NCI-H1092 (cell line): ENCODE data around the gene TNFRSF21.
"Not testable (repeated sequence)": the region's sequence is repeated elsewhere in the genome, so short reads cannot be mapped to it uniquely, and the experiment has no call there.

Source experiments
- DNase-seq: peaks from one replicate; lab custom pipeline; 2025; lab: John Stamatoyannopoulos, UW

TNFRSF21 gene

DNA sequence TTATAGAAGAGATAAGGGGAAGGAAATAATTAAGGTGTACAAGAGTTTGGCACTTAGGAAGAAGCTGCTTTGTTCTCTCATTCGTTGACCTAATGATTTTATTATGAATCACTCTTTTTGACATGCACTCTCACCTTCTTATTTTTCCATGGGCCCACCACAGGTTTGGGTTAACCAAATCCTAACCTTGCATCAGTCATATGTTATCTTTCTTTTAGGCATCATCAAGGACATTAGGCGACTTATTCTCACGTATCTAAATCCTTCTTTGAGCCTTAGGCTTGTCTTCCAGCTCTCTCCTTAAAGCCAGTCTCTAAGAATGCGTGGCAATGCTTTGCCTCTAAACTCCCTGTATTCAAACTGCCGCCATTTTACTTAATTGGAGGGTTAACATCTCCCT is 58.3 kb downstream of the TNFRSF21 start:
- DNase-seq: no peak

DNA sequence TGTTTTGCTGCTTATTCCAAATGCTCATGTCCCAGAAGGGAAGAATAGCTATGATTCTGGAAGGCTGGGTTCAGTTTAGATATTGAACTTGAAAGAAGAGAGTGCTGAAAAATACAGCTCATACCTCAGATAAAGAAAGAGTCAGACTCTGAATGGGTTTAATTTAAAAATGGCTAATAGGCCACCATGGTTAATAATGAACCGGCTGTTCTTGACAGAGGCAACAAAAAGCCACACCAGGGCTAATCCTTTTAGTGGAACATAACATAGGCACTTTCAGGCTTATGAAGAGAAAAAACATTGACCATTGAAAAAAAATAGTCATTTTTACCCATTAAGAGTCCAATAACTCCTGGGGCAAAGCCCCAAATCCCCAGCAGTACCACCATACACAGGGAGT is 59.4 kb downstream of the TNFRSF21 start:
- DNase-seq: no peak

DNA sequence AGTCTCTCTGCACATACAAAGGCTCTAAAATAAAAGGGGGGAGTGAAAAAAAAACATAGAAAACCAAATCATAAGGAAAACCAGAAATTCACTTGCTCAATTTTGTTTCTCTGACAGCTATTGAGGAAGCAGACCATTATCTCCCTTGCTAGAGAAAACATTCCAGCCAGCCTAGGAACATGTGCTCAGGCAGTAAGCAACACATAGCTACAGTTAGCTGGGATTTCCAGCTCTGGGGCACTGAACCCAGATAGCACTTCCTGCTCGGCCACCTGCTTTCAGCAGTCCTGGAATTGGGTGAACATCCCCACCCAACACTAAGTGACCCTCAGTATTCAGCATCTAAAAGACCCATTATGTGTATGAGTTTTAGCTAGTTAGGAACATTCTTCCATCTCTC is 61.3 kb downstream of the TNFRSF21 start:
- DNase-seq: no peak

DNA sequence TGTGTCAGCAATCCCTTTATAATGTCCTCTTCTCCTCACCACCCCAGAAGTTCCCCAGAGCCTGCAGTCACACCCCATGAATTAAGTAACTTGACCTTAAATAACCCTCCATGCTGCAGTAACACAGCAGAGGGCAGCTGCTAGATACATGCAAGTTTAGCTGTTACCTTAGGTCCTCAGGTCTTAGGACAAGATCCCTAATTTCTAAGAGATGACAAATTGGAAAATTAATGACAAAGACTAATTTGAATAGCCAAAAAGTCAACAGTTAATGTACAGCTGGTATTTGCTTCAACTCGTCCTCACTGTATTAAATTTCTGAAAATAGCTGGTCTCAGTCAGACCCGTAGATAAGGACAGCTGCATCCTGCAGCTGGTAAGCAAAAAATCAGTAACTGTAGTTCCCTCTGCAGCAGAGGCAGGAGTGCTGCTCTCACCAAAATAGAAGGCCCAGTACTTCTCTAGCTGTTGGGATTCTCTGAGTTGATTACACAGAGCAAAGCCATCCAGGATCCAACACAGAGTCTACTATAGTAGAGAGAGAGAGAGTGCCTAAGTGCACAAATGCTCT is 62.4 kb downstream of the TNFRSF21 start:
- DNase-seq: no peak

DNA sequence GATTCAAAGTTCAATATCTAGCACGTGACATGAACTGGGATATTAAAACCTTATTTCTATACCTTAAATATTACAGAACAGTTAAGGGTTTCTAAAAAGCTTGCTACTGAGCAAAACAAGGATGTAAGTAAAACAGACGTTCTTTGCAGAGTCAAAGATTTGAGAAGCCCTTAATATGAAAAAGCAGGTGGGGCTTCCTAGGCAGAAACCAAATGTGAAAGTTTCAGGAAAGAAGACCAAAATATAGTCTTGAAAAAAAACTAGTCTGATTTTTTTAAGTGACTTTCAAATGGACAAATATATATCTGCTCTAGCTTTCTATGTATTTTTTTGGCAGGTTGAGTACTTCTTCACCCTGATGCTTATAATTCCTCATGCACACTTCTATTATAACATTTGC is 63.2 kb downstream of the TNFRSF21 start:
- no peak for DNase-seq

GRCh38 chr6:47245745-47246371 is 63.8 kb downstream of the TNFRSF21 start:
- DNase-seq: no peak

DNA sequence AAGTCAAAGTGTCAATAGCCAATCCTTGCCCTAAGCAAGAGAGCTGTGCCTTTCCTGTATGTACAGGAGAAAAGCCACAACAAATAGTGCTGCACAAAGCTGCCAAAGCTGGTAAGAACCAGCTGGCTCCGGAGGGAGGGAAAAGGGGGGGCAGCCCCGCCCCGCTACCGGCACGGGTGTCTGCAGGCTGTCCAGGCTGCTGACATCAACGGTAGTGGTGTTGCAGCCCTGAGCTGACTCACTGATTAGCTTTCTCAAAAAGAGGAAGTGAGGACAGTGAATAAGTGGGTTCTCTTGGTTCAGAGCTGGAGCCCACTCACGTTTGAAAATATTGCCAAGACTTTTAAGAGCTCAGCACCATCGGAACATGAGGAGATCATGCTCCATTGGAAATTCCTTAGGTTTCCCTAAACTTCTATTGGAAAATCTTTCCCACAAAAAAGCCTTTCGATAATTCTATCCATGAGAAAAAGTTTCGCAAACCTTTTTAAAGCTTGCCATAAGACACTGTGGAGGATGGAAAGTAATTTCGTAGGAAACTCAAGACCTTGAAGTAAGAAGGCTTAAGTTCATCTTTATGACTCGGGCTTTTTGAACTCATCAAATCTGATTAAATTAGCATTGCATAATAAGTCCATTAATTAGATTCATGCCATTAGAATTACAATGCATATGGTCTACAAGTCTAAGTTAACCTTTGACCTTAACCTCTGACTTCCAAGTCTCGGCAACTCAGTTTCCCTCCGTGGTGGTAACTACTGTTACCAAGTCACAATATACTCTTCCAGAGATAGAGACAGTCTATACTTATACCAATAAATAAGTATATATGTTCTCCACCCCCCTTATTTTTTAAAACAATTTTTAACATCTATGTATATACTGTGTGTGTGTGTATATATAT is 67.0 kb downstream of the TNFRSF21 start:
- peak; percentile 10 for DNase-seq

DNA sequence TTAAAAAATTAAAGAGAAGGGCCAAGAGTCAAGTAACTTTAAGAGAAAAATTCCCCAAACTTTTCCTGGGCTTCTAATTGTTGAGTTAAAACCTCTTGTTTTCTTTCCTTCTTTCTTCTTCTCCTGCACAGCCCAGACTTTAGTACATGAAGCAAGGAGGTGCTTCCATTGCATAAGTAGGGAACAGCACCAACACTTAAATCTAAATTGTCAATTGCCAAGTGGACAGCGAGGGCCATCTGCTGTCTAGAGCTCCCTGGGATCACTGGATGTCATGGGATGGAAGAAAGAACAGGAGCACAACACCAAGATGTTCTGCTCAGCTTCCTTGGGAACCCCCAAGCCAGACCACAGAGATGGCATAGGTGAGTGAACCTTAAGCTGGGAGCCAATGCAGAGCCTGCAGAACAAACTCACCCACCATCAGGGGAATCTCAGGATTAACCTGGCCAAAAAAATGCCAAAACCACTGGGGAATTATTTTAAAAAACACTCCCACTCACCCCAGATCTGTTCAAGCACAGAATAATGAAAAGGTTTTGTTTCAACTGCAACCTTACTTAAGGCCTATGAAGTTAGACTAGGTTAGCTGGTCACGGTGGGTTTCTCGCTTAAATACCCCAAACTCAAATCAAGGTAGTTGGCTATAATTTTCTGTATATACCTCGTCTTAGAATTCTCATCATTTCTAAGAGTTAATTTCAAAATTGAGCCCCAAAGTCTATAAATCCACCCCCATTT is 67.8 kb downstream of the TNFRSF21 start:
- DNase-seq: no peak

DNA sequence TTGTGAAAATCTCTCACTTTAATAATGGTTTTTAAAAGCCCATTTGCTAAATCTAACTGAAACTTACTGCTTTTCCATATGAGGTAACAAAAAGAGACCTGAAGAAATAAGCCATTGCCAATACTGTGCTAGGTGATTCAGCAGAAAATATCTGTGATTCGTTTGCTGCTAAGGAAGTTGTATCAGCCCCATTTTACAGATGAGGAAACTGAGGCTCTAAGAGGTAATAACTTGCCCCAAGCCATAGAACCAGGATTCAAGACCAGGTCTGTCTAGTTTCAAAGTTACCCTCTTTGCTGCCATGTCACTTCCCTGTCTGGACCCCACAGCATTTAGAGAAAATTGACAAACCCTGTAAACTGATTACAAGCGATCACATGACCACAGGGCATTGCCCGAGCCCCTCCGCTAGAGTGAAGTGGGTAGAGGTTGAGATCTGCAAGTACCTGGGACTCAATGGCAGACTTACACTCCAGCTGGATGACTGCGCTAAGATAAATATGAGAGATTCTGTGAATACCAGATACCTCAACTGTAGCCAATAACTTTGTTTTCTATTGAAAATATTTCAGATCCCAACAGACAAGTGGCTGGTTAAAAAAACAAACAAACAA is 69.3 kb downstream of the TNFRSF21 start:
- DNase-seq: no peak

DNA sequence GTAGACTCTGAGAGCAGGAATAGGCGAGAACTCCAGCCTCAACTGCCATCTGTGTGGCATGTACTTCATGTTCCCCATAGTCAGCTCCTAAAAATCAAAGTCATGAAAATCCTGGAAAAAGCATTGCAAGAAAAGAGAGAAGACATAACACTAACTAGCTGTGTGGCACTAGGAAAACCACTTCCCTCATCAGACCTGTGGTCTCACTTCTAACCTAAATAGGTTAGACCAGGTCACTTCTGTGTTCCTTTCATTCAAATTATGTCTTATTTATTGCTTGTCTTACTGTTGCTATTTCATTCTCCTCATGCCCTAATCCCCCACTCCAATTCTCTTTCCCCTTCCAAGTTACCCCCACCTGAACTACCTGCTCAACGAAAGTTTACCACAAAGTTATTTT is 70.2 kb downstream of the TNFRSF21 start:
- no peak for DNase-seq

DNA sequence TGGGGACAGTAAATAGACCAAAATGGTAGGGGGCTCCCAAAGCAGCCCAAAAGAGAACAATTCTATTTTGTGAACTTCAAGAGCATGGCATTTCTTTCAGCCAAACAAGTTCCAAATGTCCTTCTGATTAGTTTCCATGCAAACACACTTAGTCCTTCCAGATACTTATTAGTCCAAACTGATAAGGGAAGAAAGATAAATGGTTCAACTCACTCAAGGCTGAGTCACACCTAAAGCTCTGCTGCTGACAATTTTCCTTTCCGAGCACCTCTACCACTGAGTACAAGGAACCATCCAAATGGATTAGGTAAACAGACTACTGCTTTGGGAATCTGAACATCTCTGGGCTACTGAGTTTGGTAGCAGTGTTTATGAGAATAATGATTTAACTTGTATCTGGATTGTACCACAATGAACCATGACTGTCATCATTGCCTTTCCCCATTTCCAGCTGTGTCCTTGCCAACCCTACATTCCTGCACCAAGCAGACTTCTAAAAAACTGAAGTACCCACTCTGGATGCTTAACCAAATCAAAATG is 71.2 kb downstream of the TNFRSF21 start:
- no peak for DNase-seq

DNA sequence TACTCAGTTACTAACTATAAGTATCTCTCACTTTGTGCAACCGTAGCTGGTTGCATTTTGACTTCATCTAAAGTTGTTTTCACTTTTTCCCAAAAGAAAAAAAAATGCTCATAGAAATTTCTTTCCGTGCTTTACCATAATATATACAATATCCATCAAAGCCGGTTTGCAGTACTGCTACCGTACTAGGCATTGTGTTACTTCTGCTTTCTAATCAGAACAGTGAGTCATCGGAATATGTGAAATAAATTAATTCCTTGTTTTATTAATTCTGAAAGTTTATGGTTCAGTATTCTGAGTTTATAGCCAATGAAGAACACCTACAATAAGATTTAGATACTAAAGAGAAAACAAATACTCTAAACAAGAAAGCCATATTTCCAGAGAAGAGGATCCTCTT is 72.5 kb downstream of the TNFRSF21 start:
- DNase-seq: no peak

DNA sequence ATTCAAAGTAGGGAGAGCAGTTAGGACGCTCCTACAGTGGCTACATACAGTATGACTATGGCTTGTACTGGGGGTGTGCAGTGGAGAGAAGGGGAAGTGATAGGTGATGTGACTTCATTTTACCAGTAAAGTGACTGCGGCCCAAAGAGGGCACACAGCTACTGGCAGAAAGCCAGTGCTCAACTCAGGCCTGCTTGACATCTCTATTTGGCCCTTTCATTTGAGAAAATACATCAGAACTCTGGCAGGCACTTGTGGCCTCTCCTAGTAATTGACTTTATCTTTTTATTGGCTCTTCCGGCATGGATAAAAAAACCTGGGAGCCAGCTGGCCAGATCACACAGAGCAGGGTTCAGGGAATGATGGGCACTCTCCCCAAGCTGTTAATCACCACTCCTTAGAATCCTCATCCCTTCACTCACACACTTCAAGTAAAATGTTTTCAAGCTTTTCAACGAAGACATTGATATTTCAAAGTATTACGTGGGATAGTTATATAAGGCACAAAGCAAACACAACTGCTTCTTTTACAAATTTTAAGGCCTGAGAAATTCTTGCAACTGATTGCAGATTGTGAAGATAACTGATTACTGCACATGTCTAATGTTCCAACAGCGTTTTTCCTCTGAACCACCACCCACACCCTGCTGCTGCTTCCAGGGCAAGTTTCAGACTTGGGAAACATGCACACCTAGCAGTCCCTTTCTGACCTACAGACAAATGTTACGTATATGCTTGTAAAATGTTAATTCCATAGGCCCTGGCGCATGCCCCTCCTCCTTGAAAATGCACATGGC is 73.5 kb downstream of the TNFRSF21 start:
- peak; percentile 78 for DNase-seq

DNA sequence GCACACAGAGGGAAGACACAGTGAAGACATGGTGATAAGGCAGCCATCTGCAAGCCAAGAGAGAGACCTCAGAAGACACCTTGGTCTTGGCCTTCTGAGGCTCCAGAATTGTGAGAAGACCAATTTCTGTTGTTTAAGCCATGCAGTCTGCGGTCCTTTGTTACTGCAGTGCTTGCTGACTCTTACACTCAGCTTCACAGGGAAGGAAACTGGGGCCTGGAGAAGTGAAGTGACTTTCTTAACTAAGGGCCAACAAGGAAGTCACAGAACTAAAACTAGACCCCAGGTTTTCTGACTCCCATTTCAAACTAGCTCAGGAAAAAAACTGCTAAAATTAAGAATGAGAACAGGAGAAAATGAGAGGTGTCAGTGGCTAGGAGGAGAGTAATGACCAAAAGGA is 74.3 kb downstream of the TNFRSF21 start:
- DNase-seq: no peak

DNA sequence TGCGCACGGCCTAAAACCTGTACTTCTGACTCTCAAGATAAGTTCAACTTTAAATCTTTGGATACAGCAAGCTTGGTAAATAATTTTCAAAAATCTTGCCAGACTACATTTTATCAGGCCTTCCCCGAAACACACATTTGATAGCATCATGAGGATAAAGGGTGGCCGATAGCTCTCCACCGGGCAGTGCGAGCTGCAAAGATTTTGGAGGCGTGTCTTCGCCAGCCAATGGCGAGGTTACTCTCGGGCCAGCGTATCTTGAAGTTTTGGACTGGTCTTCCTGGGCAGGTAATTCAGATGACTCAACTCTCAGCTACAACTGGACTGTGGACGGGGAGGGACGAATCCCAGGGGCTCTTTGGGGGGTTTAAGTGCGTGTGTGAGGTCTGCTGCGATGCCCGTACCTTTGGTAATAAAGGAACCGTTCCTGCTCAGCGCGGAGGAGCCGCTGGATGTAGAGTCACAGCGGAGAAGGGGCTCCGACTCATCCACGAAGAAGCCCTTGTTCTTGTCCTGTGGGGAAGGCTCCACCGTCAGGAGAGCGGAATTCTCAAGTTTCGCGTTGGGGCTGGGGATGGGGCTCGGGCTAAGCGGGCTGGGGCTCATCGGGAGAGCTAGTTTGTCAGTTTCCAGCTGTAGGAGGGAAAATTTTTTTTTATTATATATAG is 75.3 kb downstream of the TNFRSF21 start:
- DNase-seq: no peak

- DNase-seq: no peak
Measured at GRCh38 chr6:47231151-47231550, 78.6 kb downstream of the TNFRSF21 start.

GRCh38 chr6:47230579-47230978 is 79.1 kb downstream of the TNFRSF21 start:
- no peak for DNase-seq

GRCh38 chr6:47229255-47229654 is 80.5 kb downstream of the TNFRSF21 start:
- no peak for DNase-seq

DNA sequence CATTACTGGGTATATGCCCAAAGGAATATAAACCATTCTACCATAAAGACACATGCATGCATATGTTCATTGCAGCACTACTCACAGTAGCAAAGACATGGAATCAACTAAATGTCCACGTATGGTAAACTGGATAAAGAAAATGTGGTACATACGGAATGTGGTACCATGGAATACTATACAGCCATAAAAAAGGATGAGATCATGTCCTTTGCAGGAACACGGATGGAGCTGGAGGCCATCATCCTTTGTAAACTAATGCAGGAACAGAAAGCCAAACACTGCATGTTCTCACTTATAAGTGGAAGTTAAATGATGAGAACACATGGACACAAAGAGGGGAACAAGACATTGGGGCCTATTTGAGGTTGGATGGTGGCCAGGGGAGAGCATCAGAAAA is 81.6 kb downstream of the TNFRSF21 start:
- not testable (repeated sequence) for DNase-seq

DNA sequence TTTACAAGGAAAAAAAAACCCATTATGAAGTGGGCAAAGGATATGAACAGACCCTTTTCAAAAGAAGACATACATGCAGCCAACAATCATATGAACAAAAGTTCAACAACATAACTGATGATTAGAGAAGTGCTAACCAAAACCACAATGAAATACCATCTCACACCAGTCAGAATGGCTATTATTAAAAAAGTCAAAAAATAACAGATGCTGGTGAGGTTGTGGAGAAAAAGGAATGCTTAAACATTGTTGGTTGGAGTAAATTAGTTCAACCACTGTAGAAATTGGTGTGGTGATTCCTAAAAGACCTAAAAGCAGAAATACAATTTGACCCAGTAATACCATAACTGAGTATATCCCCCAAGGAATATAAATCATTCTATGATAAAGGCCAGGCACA is 86.5 kb downstream of the TNFRSF21 start:
- not testable (repeated sequence) for DNase-seq
